ENCODE data around the gene ARHGEF11. TPM values are rescaled to one million over a fixed set of nuclear protein-coding genes. Genes with fewer than 3 reads are reported as not detected.

ARHGEF11 gene
- total RNA-seq, 2 experiments from 2014 or later: 15.3 to 16.6 TPM

GRCh38 chr1:157019457-157019856 is 26.1 kb downstream of the ARHGEF11 start:
- POLR2A ChIA-PET: no interaction called here
- Mint-ChIP-seq H3K9me3 (ENCODE audit: insufficient read depth) (peaks cover 10% of the 10 kb centered on the region), H3K4me1 (ENCODE audit: low read depth) (no peaks in the 10 kb centered on the region), H3K27me3 (ENCODE audit: low read depth) (peaks cover 19% of the 10 kb centered on the region), H3K4me3 (no peak overlapping the region), H3K27ac (no peak overlapping the region), H3K36me3 (ENCODE audit: low read depth) (no peaks in the 10 kb centered on the region)
- ATAC-seq: no peak
- CTCF ChIA-PET: no interaction called here
- DNase-seq: no peak

- ATAC-seq (no peak), DNase-seq (no peak)
- Mint-ChIP-seq H3K4me3 (no peak overlapping the region), H3K36me3 (ENCODE audit: low read depth) (no peaks in the 10 kb centered on the region), H3K9me3 (ENCODE audit: insufficient read depth) (no peaks in the 10 kb centered on the region), H3K27ac (no peak overlapping the region), H3K27me3 (ENCODE audit: low read depth) (peaks cover 32% of the 10 kb centered on the region), H3K4me1 (ENCODE audit: low read depth) (no peaks in the 10 kb centered on the region)
- CTCF ChIA-PET: no interaction called here
- POLR2A ChIA-PET: no interaction called here
Observed at GRCh38 chr1:157011845-157012244, 33.7 kb downstream of the ARHGEF11 start.

GRCh38 chr1:157008502-157008901 is 37.0 kb downstream of the ARHGEF11 start:
- Mint-ChIP-seq H3K27me3 (ENCODE audit: low read depth) (peaks cover 46% of the 10 kb centered on the region), H3K36me3 (ENCODE audit: low read depth) (no peaks in the 10 kb centered on the region)
- CTCF ChIA-PET: no interaction called here

GRCh38 chr1:157007306-157007705 is 38.2 kb downstream of the ARHGEF11 start:
- CTCF ChIA-PET: no interaction called here
- DNase-seq: no peak
- H3K9me3 Mint-ChIP-seq (ENCODE audit: insufficient read depth): no peaks in the 10 kb centered on the region
- H3K27me3 Mint-ChIP-seq (ENCODE audit: low read depth): peaks cover 47% of the 10 kb centered on the region
- POLR2A ChIA-PET: no interaction called here
- no peak overlapping the region for H3K27ac Mint-ChIP-seq
- H3K4me1 Mint-ChIP-seq (ENCODE audit: low read depth): no peaks in the 10 kb centered on the region
- H3K36me3 Mint-ChIP-seq (ENCODE audit: low read depth): no peaks in the 10 kb centered on the region
- ATAC-seq: no peak
- H3K4me3 Mint-ChIP-seq: no peak overlapping the region

More at GRCh38 chr1:157008502-157008901, 37.0 kb downstream of the ARHGEF11 start:
- no peaks in the 10 kb centered on the region for H3K4me1 Mint-ChIP-seq (ENCODE audit: low read depth)
- H3K4me3 Mint-ChIP-seq: no peak overlapping the region
- DNase-seq (no peak), ATAC-seq (no peak)
- no peak overlapping the region for H3K27ac Mint-ChIP-seq
- H3K9me3 Mint-ChIP-seq (ENCODE audit: insufficient read depth): no peaks in the 10 kb centered on the region
- POLR2A ChIA-PET: interaction anchor here (0.5 kb wide), 1 partner anchor 146 kb away, joined by 3 read pairs; no protein-coding TSS in a partner anchor

GRCh38 chr1:157006676-157007075 is 38.9 kb downstream of the ARHGEF11 start:
- Mint-ChIP-seq H3K36me3 (ENCODE audit: low read depth) (no peaks in the 10 kb centered on the region), H3K9me3 (ENCODE audit: insufficient read depth) (no peaks in the 10 kb centered on the region), H3K4me3 (no peak overlapping the region), H3K27me3 (ENCODE audit: low read depth) (peaks cover 48% of the 10 kb centered on the region), H3K4me1 (ENCODE audit: low read depth) (no peaks in the 10 kb centered on the region), H3K27ac (no peak overlapping the region)
- ChIA-PET CTCF (no interaction called here), POLR2A (no interaction called here)
- no peak for ATAC-seq
- no peak for DNase-seq

GRCh38 chr1:157005965-157006364 is 39.6 kb downstream of the ARHGEF11 start:
- no peak for DNase-seq
- Mint-ChIP-seq H3K36me3 (ENCODE audit: low read depth) (no peaks in the 10 kb centered on the region), H3K4me3 (no peak overlapping the region), H3K27me3 (ENCODE audit: low read depth) (peaks cover 43% of the 10 kb centered on the region), H3K27ac (no peak overlapping the region), H3K9me3 (ENCODE audit: insufficient read depth) (no peaks in the 10 kb centered on the region), H3K4me1 (ENCODE audit: low read depth) (no peaks in the 10 kb centered on the region)
- ChIA-PET CTCF (no interaction called here), POLR2A (no interaction called here)
- no peak for ATAC-seq

GRCh38 chr1:157004806-157005205 is 40.7 kb downstream of the ARHGEF11 start:
- peaks cover 42% of the 10 kb centered on the region for H3K27me3 Mint-ChIP-seq (ENCODE audit: low read depth)
- H3K9me3 Mint-ChIP-seq (ENCODE audit: insufficient read depth): no peaks in the 10 kb centered on the region
- ChIA-PET POLR2A (no interaction called here), CTCF (interaction anchor here (1.0 kb wide), 1 partner anchor 167 kb away, joined by 3 read pairs; no protein-coding TSS in a partner anchor)
- no peak for ATAC-seq
- no peaks in the 10 kb centered on the region for H3K36me3 Mint-ChIP-seq (ENCODE audit: low read depth)
- no peak overlapping the region for H3K4me3 Mint-ChIP-seq
- H3K4me1 Mint-ChIP-seq (ENCODE audit: low read depth): no peaks in the 10 kb centered on the region
- DNase-seq: no peak
- no peak overlapping the region for H3K27ac Mint-ChIP-seq

GRCh38 chr1:157004327-157004726 is 41.2 kb downstream of the ARHGEF11 start:
- Mint-ChIP-seq H3K27ac (no peak overlapping the region), H3K27me3 (ENCODE audit: low read depth) (peaks cover 41% of the 10 kb centered on the region), H3K4me1 (ENCODE audit: low read depth) (no peaks in the 10 kb centered on the region), H3K36me3 (ENCODE audit: low read depth) (no peaks in the 10 kb centered on the region), H3K9me3 (ENCODE audit: insufficient read depth) (no peaks in the 10 kb centered on the region), H3K4me3 (no peak overlapping the region)
- no peak for ATAC-seq
- ChIA-PET CTCF (interaction anchor here (1.0 kb wide), 1 partner anchor 167 kb away, joined by 3 read pairs; no protein-coding TSS in a partner anchor), POLR2A (no interaction called here)
- no peak for DNase-seq

- Mint-ChIP-seq H3K9me3 (ENCODE audit: insufficient read depth) (no peaks in the 10 kb centered on the region), H3K4me1 (ENCODE audit: low read depth) (no peaks in the 10 kb centered on the region), H3K36me3 (ENCODE audit: low read depth) (no peaks in the 10 kb centered on the region), H3K4me3 (no peak overlapping the region), H3K27ac (no peak overlapping the region), H3K27me3 (ENCODE audit: low read depth) (peaks cover 33% of the 10 kb centered on the region)
- CTCF ChIA-PET: no interaction called here
- DNase-seq (no peak), ATAC-seq (no peak)
- POLR2A ChIA-PET: no interaction called here
Observed at GRCh38 chr1:157001304-157001703, 44.2 kb downstream of the ARHGEF11 start.

GRCh38 chr1:157000686-157001085 is 44.9 kb downstream of the ARHGEF11 start:
- H3K27me3 Mint-ChIP-seq (ENCODE audit: low read depth): peaks cover 30% of the 10 kb centered on the region
- ATAC-seq: no peak
- no peaks in the 10 kb centered on the region for H3K4me1 Mint-ChIP-seq (ENCODE audit: low read depth)
- no peaks in the 10 kb centered on the region for H3K36me3 Mint-ChIP-seq (ENCODE audit: low read depth)
- no peak overlapping the region for H3K4me3 Mint-ChIP-seq
- no peak overlapping the region for H3K27ac Mint-ChIP-seq
- POLR2A ChIA-PET: interaction anchor here (0.7 kb wide), 1 partner anchor 42 kb away, joined by 3 read pairs; no protein-coding TSS in a partner anchor
- CTCF ChIA-PET: no interaction called here
- H3K9me3 Mint-ChIP-seq (ENCODE audit: insufficient read depth): no peaks in the 10 kb centered on the region
- no peak for DNase-seq

GRCh38 chr1:156999596-157000320 is 45.8 kb downstream of the ARHGEF11 start:
- Mint-ChIP-seq H3K36me3 (ENCODE audit: low read depth) (no peaks in the 10 kb centered on the region), H3K27me3 (ENCODE audit: low read depth) (peaks cover 33% of the 10 kb centered on the region)
- CTCF ChIA-PET: interaction anchor here (1.1 kb wide), 1 partner anchor 157 kb away, joined by 3 read pairs; no protein-coding TSS in a partner anchor

GRCh38 chr1:156998840-156999500 is 46.6 kb downstream of the ARHGEF11 start:
- POLR2A ChIA-PET: no interaction called here
- no peak overlapping the region for H3K27ac Mint-ChIP-seq
- no peaks in the 10 kb centered on the region for H3K4me1 Mint-ChIP-seq (ENCODE audit: low read depth)
- H3K4me3 Mint-ChIP-seq: no peak overlapping the region
- no peak for DNase-seq
- H3K36me3 Mint-ChIP-seq (ENCODE audit: low read depth): no peaks in the 10 kb centered on the region
- no peaks in the 10 kb centered on the region for H3K9me3 Mint-ChIP-seq (ENCODE audit: insufficient read depth)
- ATAC-seq: no peak
- H3K27me3 Mint-ChIP-seq (ENCODE audit: low read depth): peaks cover 37% of the 10 kb centered on the region
- CTCF ChIA-PET: interaction anchor here (1.1 kb wide), 1 partner anchor 158 kb away, joined by 3 read pairs; no protein-coding TSS in a partner anchor

More at GRCh38 chr1:156999596-157000320, 45.8 kb downstream of the ARHGEF11 start:
- no peaks in the 10 kb centered on the region for H3K9me3 Mint-ChIP-seq (ENCODE audit: insufficient read depth)
- no peak overlapping the region for H3K27ac Mint-ChIP-seq
- H3K4me3 Mint-ChIP-seq: no peak overlapping the region
- DNase-seq: no peak
- ATAC-seq: no peak
- POLR2A ChIA-PET: interaction anchor here (0.7 kb wide), 1 partner anchor 41 kb away, joined by 3 read pairs; no protein-coding TSS in a partner anchor
- no peaks in the 10 kb centered on the region for H3K4me1 Mint-ChIP-seq (ENCODE audit: low read depth)

Data from activated CD8-positive, alpha-beta T cell treated with anti-CD3 and anti-CD28 coated beads, Interleukin-2, amount 10 ng/mL, durations not matched to agents 7 days and 5 days (primary cell).